ENCODE results near the gene WDR45B. TPM values are rescaled to one million over a fixed set of nuclear protein-coding genes. Genes with fewer than 3 reads are reported as not detected.
"Not testable (repeated sequence)": the region's sequence is repeated elsewhere in the genome, so short reads cannot be mapped to it uniquely, and the experiment has no call there.

The WDR45B gene
- total and polyA plus RNA-seq, 2 donors (not counting 1 experiment from before 2014, with no cell fraction given) = 54.3 to 72.7 TPM

- H3K4me1 ChIP-seq (ENCODE audit: control insufficient read depth in 2 of 2, insufficient read depth in 2 of 2, low read length in 2 of 2) = peaks cover 3% of the 10 kb centered on the region in 2 donors
- H3K9me3 Mint-ChIP-seq (ENCODE audit: insufficient read depth) = no peaks in the 10 kb centered on the region
- no peak overlapping the region for H3K9ac ChIP-seq (ENCODE audit: low read length)
- H3K4me1 Mint-ChIP-seq = peaks cover 8% of the 10 kb centered on the region
- CTCF ChIA-PET = no interaction called here
- H3K9me3 ChIP-seq (ENCODE audit: control extremely low read depth in 1 of 3, control insufficient read depth in 2 of 3, insufficient read depth in 1 of 3, low read length in 2 of 3) = peaks cover 0 to under 1% (median 0%) of the 10 kb centered on the region in 3 donors
- H3K79me2 ChIP-seq (ENCODE audit: control insufficient read depth, insufficient read depth, low read length) = no peaks in the 10 kb centered on the region
- H3K27me3 Mint-ChIP-seq = no peaks in the 10 kb centered on the region
- TF ChIP-seq EZH2 (IDR thresholded peaks at IDR 0.05; ENCODE audit: borderline replicate concordance, insufficient read depth, low read depth, low read length, poor library complexity, severe bottlenecking) (no peak), CTCF (IDR thresholded peaks at IDR 0.05) (no peak)
- no peak for ATAC-seq (ENCODE audit: low read depth)
- no peaks in the 10 kb centered on the region for H3K27me3 ChIP-seq (replicated peaks in 1 of 4; ENCODE audit: control extremely low read depth in 1 of 4, control insufficient read depth in 3 of 4, insufficient read depth in 4 of 4, low read length in 3 of 4)
- peaks cover 0 to 28% of the 10 kb centered on the region in 2 experiments for H3K36me3 ChIP-seq (replicated peaks in 1 of 2; ENCODE audit: control extremely low read depth in 1 of 2, control insufficient read depth in 1 of 2, extremely low read depth in 1 of 2, insufficient read depth in 2 of 2, low read length in 1 of 2)
- H2AFZ ChIP-seq (ENCODE audit: insufficient read depth, low read depth, low read length, poor library complexity, severe bottlenecking) = no peak overlapping the region
- H3K27ac ChIP-seq (ENCODE audit: low read length in 2 of 2) = no peak overlapping the region
- intact Hi-C loops (cut with micrococcal nuclease) = no loop called here
- no peaks in the 10 kb centered on the region for H4K20me1 ChIP-seq (ENCODE audit: control insufficient read depth, insufficient read depth, low read length, poor library complexity, severe bottlenecking)
- H3K4me2 ChIP-seq (replicated peaks; ENCODE audit: low read depth, low read length, poor library complexity, severe bottlenecking) = no peak overlapping the region
- WGBS (ENCODE audit: insufficient coverage) = 94% methylated on average over 7 of the region's 8 CpGs
- no peak for DNase-seq
- POLR2A ChIA-PET = no interaction called here
- H3K27ac Mint-ChIP-seq = no peak overlapping the region
- no peak overlapping the region for H3K4me3 Mint-ChIP-seq
- H3K4me3 ChIP-seq (ENCODE audit: control extremely low read depth in 1 of 5, extremely low read depth in 1 of 5, insufficient read depth in 1 of 5, low read depth in 2 of 5, low read length in 4 of 5) = no peak overlapping the region
Measured at GRCh38 chr17:82582213-82582612, 66.0 kb downstream of the WDR45B start.

- H3K4me3 ChIP-seq (ENCODE audit: control extremely low read depth in 1 of 5, extremely low read depth in 1 of 5, insufficient read depth in 1 of 5, low read depth in 2 of 5, low read length in 4 of 5); DNase-seq; H3K79me2 ChIP-seq (ENCODE audit: control insufficient read depth, insufficient read depth, low read length); H3K4me2 ChIP-seq (replicated peaks; ENCODE audit: low read depth, low read length, poor library complexity, severe bottlenecking); H3K4me1 ChIP-seq (ENCODE audit: control insufficient read depth in 2 of 2, insufficient read depth in 2 of 2, low read length in 2 of 2); H3K4me1 Mint-ChIP-seq; H3K27ac Mint-ChIP-seq; CTCF ChIA-PET; H2AFZ ChIP-seq (ENCODE audit: insufficient read depth, low read depth, low read length, poor library complexity, severe bottlenecking); H3K9ac ChIP-seq (ENCODE audit: low read length); H3K27me3 Mint-ChIP-seq; H3K27ac ChIP-seq (ENCODE audit: low read length in 2 of 2); H4K20me1 ChIP-seq (ENCODE audit: control insufficient read depth, insufficient read depth, low read length, poor library complexity, severe bottlenecking); H3K27me3 ChIP-seq (replicated peaks in 1 of 4; ENCODE audit: control extremely low read depth in 1 of 4, control insufficient read depth in 3 of 4, insufficient read depth in 4 of 4, low read length in 3 of 4); H3K9me3 Mint-ChIP-seq (ENCODE audit: insufficient read depth); intact Hi-C loops (cut with micrococcal nuclease); H3K4me3 Mint-ChIP-seq; ATAC-seq (ENCODE audit: low read depth); H3K9me3 ChIP-seq (ENCODE audit: control extremely low read depth in 1 of 3, control insufficient read depth in 2 of 3, insufficient read depth in 1 of 3, low read length in 2 of 3): not testable (repeated sequence)
- peaks cover 0 to 30% of the 10 kb centered on the region in 2 experiments for H3K36me3 ChIP-seq (replicated peaks in 1 of 2; ENCODE audit: control extremely low read depth in 1 of 2, control insufficient read depth in 1 of 2, extremely low read depth in 1 of 2, insufficient read depth in 2 of 2, low read length in 1 of 2)
- POLR2A ChIA-PET = interaction anchor here (0.7 kb wide), 1 partner anchor 513 kb away, joined by 3 read pairs; no protein-coding TSS in a partner anchor
- WGBS (ENCODE audit: insufficient coverage) = 97% methylated on average over 3 of the region's 4 CpGs
Measured at GRCh38 chr17:82579969-82580368, 68.3 kb downstream of the WDR45B start.
